Measurements from ENCODE around the gene PARP4. TPM values are rescaled to one million over a fixed set of nuclear protein-coding genes. Genes with fewer than 3 reads are reported as not detected.

PARP4 gene
- total and polyA plus RNA-seq, 2 of the 13 experiments (the other 11 are each of a cell fraction or from before 2014, with no cell fraction given) = 40.5 to 42.6 TPM

GRCh38 chr13:24452044-24452443 is 60.5 kb downstream of the PARP4 start:
- H4K20me1 ChIP-seq (ENCODE audit: insufficient read depth, low read length) = no peaks in the 10 kb centered on the region
- no peaks in the 10 kb centered on the region for H3K27me3 ChIP-seq (ENCODE audit: control insufficient read depth in 1 of 2, insufficient read depth in 2 of 2, low read length in 2 of 2)
- H3K27ac ChIP-seq (ENCODE audit: extremely low read length, insufficient read depth, low read length) = no peak overlapping the region
- no peak overlapping the region for H3K4me2 ChIP-seq (ENCODE audit: low read depth, low read length)
- no peak overlapping the region for H3K4me3 ChIP-seq (replicated peaks in 1 of 3; ENCODE audit: insufficient read depth in 1 of 3, low read depth in 2 of 3, low read length in 3 of 3)
- H3K4me1 ChIP-seq (ENCODE audit: insufficient read depth, low read length) = 0 out of 2 replicates have a peak, but pooled peaks cover 11% of the 10 kb centered on the region
- no peaks in the 10 kb centered on the region for H3K9me3 ChIP-seq (ENCODE audit: low read length)
- TF ChIP-seq ZNF776 (CRISPR knock-in tag; IDR thresholded peaks at IDR 0.05) (no peak), TBP (CRISPR knock-in tag; IDR thresholded peaks at IDR 0.05) (no peak), FOXO4 (CRISPR knock-in tag; conservative IDR thresholded peaks at IDR 0.05) (no peak)
- H3K79me2 ChIP-seq (ENCODE audit: insufficient read depth, low read length) = no peaks in the 10 kb centered on the region
- no peak overlapping the region for H3K9ac ChIP-seq (ENCODE audit: insufficient read depth, low read depth, low read length)
- peaks cover 31 to 70% of the 10 kb centered on the region in 2 experiments for H3K36me3 ChIP-seq (replicated peaks in 1 of 2; ENCODE audit: control insufficient read depth in 1 of 2, insufficient read depth in 2 of 2, low read length in 2 of 2)
- POLR2A ChIA-PET = no interaction called here
- CTCF ChIA-PET (ENCODE audit: low intra/inter-chr PET ratio, low total read pairs) = no interaction called here
- DNase-seq (ENCODE audit: low spot score) (no peak), ATAC-seq (no peak), FAIRE-seq (no peak)
- in situ Hi-C loops (cut with HindIII; ENCODE audit: extremely low pct_ligation_motif_present, low pct_unique_long_range_greater_than_20kb) (no loop called here), intact Hi-C loops (cut with micrococcal nuclease; ENCODE audit: unreplicated experiment) (no loop called here)
- 96% methylated on average over 4 of the region's 9 CpGs for WGBS (ENCODE audit: low lambda C conversion rate)
- BruUV-seq (replicated peaks) = no TSS peak
- H2AFZ ChIP-seq (ENCODE audit: low read length) = no peak overlapping the region

- no peak overlapping the region for H3K27ac ChIP-seq (ENCODE audit: extremely low read length, insufficient read depth, low read length)
- H3K9me3 ChIP-seq (ENCODE audit: low read length) = no peaks in the 10 kb centered on the region
- H3K4me1 ChIP-seq (ENCODE audit: insufficient read depth, low read length) = 0 out of 2 replicates have a peak, but pooled peaks cover 11% of the 10 kb centered on the region
- no peaks in the 10 kb centered on the region for H3K27me3 ChIP-seq (ENCODE audit: control insufficient read depth in 1 of 2, insufficient read depth in 2 of 2, low read length in 2 of 2)
- POLR2A ChIA-PET = no interaction called here
- DNase-seq (ENCODE audit: low spot score) (no peak), ATAC-seq (no peak), FAIRE-seq (no peak)
- CTCF ChIA-PET (ENCODE audit: low intra/inter-chr PET ratio, low total read pairs) = no interaction called here
- H3K4me2 ChIP-seq (ENCODE audit: low read depth, low read length) = no peak overlapping the region
- BruUV-seq (replicated peaks) = no TSS peak
- H3K9ac ChIP-seq (ENCODE audit: insufficient read depth, low read depth, low read length) = no peak overlapping the region
- 94% methylated on average over 6 of the region's 6 CpGs for WGBS (ENCODE audit: low lambda C conversion rate)
- intact Hi-C loops (cut with micrococcal nuclease; ENCODE audit: unreplicated experiment) = no loop called here
- H3K36me3 ChIP-seq (replicated peaks in 1 of 2; ENCODE audit: control insufficient read depth in 1 of 2, insufficient read depth in 2 of 2, low read length in 2 of 2) = peaks cover 28 to 66% of the 10 kb centered on the region in 2 experiments
- H3K4me3 ChIP-seq (replicated peaks in 1 of 3; ENCODE audit: insufficient read depth in 1 of 3, low read depth in 2 of 3, low read length in 3 of 3) = no peak overlapping the region
- H2AFZ ChIP-seq (ENCODE audit: low read length) = no peak overlapping the region
- in situ Hi-C loops (cut with HindIII; ENCODE audit: extremely low pct_ligation_motif_present, low pct_unique_long_range_greater_than_20kb) = no loop called here
- no peaks in the 10 kb centered on the region for H3K79me2 ChIP-seq (ENCODE audit: insufficient read depth, low read length)
- no peaks in the 10 kb centered on the region for H4K20me1 ChIP-seq (ENCODE audit: insufficient read depth, low read length)
- TF ChIP-seq ZFX (CRISPR knock-in tag; IDR thresholded peaks at IDR 0.05; ENCODE audit: low read depth) (no peak), RBM22 (optimal IDR thresholded peaks at IDR 0.05; ENCODE audit: low read length) (no peak), FOXJ3 (CRISPR knock-in tag; IDR thresholded peaks at IDR 0.05; ENCODE audit: borderline replicate concordance) (no peak), ZKSCAN8 (CRISPR knock-in tag; IDR thresholded peaks at IDR 0.05; ENCODE audit: borderline replicate concordance) (no peak), CENPX (CRISPR knock-in tag; IDR thresholded peaks at IDR 0.05) (no peak), ZIK1 (CRISPR knock-in tag; IDR thresholded peaks at IDR 0.05; ENCODE audit: borderline replicate concordance, low read depth) (no peak), ZNF839 (CRISPR knock-in tag; IDR thresholded peaks at IDR 0.05; ENCODE audit: borderline replicate concordance) (no peak), ZBTB20 (CRISPR knock-in tag; IDR thresholded peaks at IDR 0.05; ENCODE audit: borderline replicate concordance, low read depth) (no peak), ZNF136 (CRISPR knock-in tag; IDR thresholded peaks at IDR 0.05; ENCODE audit: low read depth) (no peak), MBD4 (IDR thresholded peaks at IDR 0.05; ENCODE audit: borderline replicate concordance, low read length) (no peak), CHD4 (IDR thresholded peaks at IDR 0.05; ENCODE audit: borderline replicate concordance, low read length) (no peak), ZFP82 (CRISPR knock-in tag; IDR thresholded peaks at IDR 0.05; ENCODE audit: borderline replicate concordance) (no peak), FOSL2 (CRISPR knock-in tag; IDR thresholded peaks at IDR 0.05) (no peak), ZNF549 (CRISPR knock-in tag; IDR thresholded peaks at IDR 0.05) (no peak), TIGD3 (CRISPR knock-in tag; IDR thresholded peaks at IDR 0.05; ENCODE audit: borderline replicate concordance) (no peak)
Measured at GRCh38 chr13:24450530-24450929, 62.0 kb downstream of the PARP4 start.
